ENCODE results near the gene ZWILCH.

DNA sequence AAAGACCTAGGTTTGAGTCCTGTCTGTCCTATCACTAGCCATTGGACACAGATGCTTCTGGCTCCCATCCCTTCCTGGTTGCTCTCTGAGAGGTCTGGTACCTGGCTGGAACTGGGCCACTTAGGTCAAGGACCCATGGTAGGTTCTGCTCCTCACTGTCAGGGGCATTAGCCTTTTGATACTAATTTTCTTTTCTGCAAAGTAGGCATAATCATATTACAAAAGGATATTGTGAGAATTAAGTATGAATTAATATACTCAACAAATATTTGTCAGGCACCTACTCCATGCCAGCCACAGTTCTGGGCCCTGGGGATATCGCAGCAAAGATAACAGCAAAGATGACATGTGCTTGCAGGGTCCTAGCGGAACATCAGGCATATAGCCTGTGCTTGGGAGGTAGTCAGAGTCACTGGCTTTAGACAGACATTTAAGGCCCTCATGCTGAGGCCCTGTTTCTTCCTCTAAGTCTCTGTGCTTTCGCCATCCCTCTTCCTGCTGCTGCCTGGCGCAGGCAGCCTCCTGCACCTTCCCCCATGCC, 86.3 kb downstream of the ZWILCH start:
- TF ChIP-seq, protein P1, sequence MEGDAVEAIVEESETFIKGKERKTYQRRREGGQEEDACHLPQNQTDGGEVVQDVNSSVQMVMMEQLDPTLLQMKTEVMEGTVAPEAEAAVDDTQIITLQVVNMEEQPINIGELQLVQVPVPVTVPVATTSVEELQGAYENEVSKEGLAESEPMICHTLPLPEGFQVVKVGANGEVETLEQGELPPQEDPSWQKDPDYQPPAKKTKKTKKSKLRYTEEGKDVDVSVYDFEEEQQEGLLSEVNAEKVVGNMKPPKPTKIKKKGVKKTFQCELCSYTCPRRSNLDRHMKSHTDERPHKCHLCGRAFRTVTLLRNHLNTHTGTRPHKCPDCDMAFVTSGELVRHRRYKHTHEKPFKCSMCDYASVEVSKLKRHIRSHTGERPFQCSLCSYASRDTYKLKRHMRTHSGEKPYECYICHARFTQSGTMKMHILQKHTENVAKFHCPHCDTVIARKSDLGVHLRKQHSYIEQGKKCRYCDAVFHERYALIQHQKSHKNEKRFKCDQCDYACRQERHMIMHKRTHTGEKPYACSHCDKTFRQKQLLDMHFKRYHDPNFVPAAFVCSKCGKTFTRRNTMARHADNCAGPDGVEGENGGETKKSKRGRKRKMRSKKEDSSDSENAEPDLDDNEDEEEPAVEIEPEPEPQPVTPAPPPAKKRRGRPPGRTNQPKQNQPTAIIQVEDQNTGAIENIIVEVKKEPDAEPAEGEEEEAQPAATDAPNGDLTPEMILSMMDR (conservative IDR thresholded peaks at IDR 0.05; ENCODE audit: low read length): no peak
- TF ChIP-seq EZH2phosphoT487 (IDR thresholded peaks at IDR 0.05; ENCODE audit: borderline replicate concordance, low read depth, low read length): no peak
